Fibroblast of pulmonary artery (primary cell): Measurements from ENCODE around the gene PARD6G.

Experiments used
- DNase-seq: peaks from one replicate; pipeline ENCODE4 v3.0.0-alpha.2; 2010; ENCODE audit warnings: low read depth
- H3K4me3 ChIP-seq: replicated peaks from 2 replicates; pipeline ENCODE4 v1.5.1; 2011; ENCODE audit warnings: low read depth, mild to moderate bottlenecking, control low read depth, low read length, moderate library complexity
- CTCF ChIP-seq: IDR thresholded peaks from 2 replicates; pipeline ENCODE4 v1.5.1; 2011; ENCODE audit warnings: mild to moderate bottlenecking, control low read depth, low read length, inconsistent platforms; ENCODE audit errors: missing control alignments

Gene PARD6G

GRCh38 chr18:80232030-80232429 lies 15.3 kb downstream of the PARD6G start:
- no peak overlapping the region for H3K4me3 ChIP-seq
- no peak for DNase-seq
- no peak for TF ChIP-seq CTCF

- no peak overlapping the region for H3K4me3 ChIP-seq
- no peak for TF ChIP-seq CTCF
- DNase-seq = no peak
These were observed 15.7 kb downstream of the PARD6G start for GRCh38 chr18:80231616-80232015.

GRCh38 chr18:80231151-80231550 lies 16.2 kb downstream of the PARD6G start:
- no peak for DNase-seq
- no peak for TF ChIP-seq CTCF
- no peak overlapping the region for H3K4me3 ChIP-seq

- no peak for DNase-seq
- TF ChIP-seq CTCF = no peak
- H3K4me3 ChIP-seq = no peak overlapping the region
These were observed 17.3 kb downstream of the PARD6G start for GRCh38 chr18:80229766-80230745.

- H3K4me3 ChIP-seq = no peak overlapping the region
- no peak for DNase-seq
- no peak for TF ChIP-seq CTCF
These were observed 18.0 kb downstream of the PARD6G start for GRCh38 chr18:80229363-80229762.

- no peak for TF ChIP-seq CTCF
- no peak overlapping the region for H3K4me3 ChIP-seq
- no peak for DNase-seq
These were observed 19.1 kb downstream of the PARD6G start for GRCh38 chr18:80228051-80228848.
